Tibial artery (tissue), 4 donors: ENCODE data around the gene ZNF208.
A peak's percentile ranks its signal among the peaks of the same experiment; 100 is the strongest.
"Not testable (repeated sequence)": the region's sequence is repeated elsewhere in the genome, so short reads cannot be mapped to it uniquely, and the experiment has no call there.

Source experiments
- DNase-seq, 2 donors: peaks; one replicate each; pipeline ENCODE4 v3.0.0-alpha.2; 2019
- H3K27ac ChIP-seq, 2 donors: fragments of 200-600 bp; sonication (generic) in 1 of 2; 1 replicate in 1 of 2; 2 replicates in 1 of 2; pipeline ENCODE4 v1.5.1; 2018 to 2019; ENCODE audit warnings: mild to moderate bottlenecking in 1 of 2
- H3K27me3 ChIP-seq, 2 donors: fragments of 200-600 bp; sonication (generic) in 1 of 2; one replicate each; pipeline versions ENCODE4 v1.5.1 to v1.6.0; 2016 to 2019
- H3K36me3 ChIP-seq, 3 donors: fragments of 200-600 bp; sonication (generic) in 2 of 3; one replicate each; pipeline ENCODE4 v1.5.1; 2016 to 2019; ENCODE audit warnings: mild to moderate bottlenecking in 2 of 3
- H3K4me1 ChIP-seq, 4 donors: fragments of 200-600 bp; sonication (generic) in 2 of 4; 1 replicate in 3 of 4; 2 replicates in 1 of 4; pipeline ENCODE4 v1.5.1; 2016 to 2019
- H3K4me3 ChIP-seq, 2 donors: fragments of 200-600 bp; sonication (generic) in 1 of 2; 1 replicate in 1 of 2; 2 replicates in 1 of 2; pipeline ENCODE4 v1.5.1; 2018 to 2019; ENCODE audit warnings: mild to moderate bottlenecking in 2 of 2
- H3K9me3 ChIP-seq, 3 donors: fragments of 200-600 bp; sonication (generic) in 1 of 3; one replicate each; pipeline ENCODE4 v1.5.1; 2016 to 2019
- CTCF ChIP-seq, 2 experiments: fragments of 200-600 bp in 1 of 2; fragments of 450-650 bp in 1 of 2; IDR thresholded peaks; one replicate each; pipeline ENCODE4 v1.5.1; 2017 to 2019; ENCODE audit warnings: antibody characterized with exemption in 2 of 2, mild to moderate bottlenecking in 1 of 2, moderate library complexity in 1 of 2
- intact Hi-C: fragments of 100-400 bp; cut with DNase I; formaldehyde crosslinking; loops from one replicate; pipeline ENCODE4 v1.15.0; 2023; ENCODE audit warnings: low total_unique reads

Gene ZNF208

DNA sequence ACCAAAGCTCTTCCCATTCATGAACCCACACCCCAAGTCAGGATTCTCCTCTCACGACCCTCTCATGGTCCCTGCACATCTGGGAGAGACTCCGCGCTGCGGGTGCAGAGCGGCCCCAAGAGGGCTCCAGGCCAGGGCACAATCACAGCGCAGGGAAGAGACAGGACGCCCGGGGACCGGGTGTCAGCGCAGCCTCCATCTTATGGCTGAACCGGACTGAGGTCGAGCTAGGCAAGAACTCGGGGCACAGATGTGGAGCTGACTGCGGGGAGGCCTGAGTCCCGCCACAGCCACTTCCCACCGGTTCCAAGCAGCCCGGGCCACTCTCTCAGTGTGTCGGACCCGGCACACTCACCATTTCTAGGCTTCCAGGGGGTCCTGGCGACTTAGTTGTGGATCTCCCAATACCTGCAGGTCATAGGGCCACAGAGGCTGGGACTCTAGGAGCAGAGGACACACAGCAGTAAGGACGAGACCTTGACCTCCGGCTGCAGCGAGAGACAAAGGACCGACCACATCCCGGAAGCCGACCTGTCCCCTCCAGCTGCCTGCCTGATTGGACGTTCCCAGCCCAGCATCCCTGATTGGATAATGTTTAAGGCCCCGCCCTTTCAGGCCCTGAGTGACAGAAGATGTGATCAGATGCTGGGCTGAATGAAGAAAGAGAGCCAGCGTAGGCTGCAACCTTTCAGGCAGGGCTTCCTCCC lies at the start of gene ZNF208:
Gene ZNF208 (minus strand): TSS at position 507 of the 707 bp plus-strand sequence. CDS start 149 bp downstream, at position 358.
- H3K27me3 ChIP-seq, H3K4me1 ChIP-seq, H3K36me3 ChIP-seq, intact Hi-C loops, H3K9me3 ChIP-seq: not testable (repeated sequence)
- Histone ChIP-seq H3K4me3 (peak within 1 kb of the TSS; percentile 47 to 51), H3K27ac (peak within 1 kb of the TSS in 1 of 2 donors; percentile 39)
- peak; percentile 33 to 69 for DNase-seq

- TF ChIP-seq CTCF (IDR thresholded peaks at IDR 0.05), result no peak
- H3K27me3 ChIP-seq, result no peaks in the 10 kb centered on the region
- H3K36me3 ChIP-seq, result no peaks in the 10 kb centered on the region
- H3K9me3 ChIP-seq, result no peaks in the 10 kb centered on the region
- DNase-seq, result no peak
- H3K27ac ChIP-seq, result peak overlapping the region in 1 of 2 donors; percentile 43
- H3K4me3 ChIP-seq, result peak overlapping the region; percentile 60 to 62
- intact Hi-C loops, result no loop called here
- H3K4me1 ChIP-seq, result no peaks in the 10 kb centered on the region
Measured at GRCh38 chr19:22052644-22053013, 41.9 kb upstream of the ZNF208 start.

- H3K27me3 ChIP-seq, H3K27ac ChIP-seq, H3K9me3 ChIP-seq, H3K4me3 ChIP-seq, H3K36me3 ChIP-seq, H3K4me1 ChIP-seq, intact Hi-C loops, DNase-seq: not testable (repeated sequence)
Measured at GRCh38 chr19:22041151-22041550, 30.4 kb upstream of the ZNF208 start.

GRCh38 chr19:22030680-22031079 lies 19.9 kb upstream of the ZNF208 start:
- TF ChIP-seq CTCF (IDR thresholded peaks at IDR 0.05), result no peak
- H3K4me3 ChIP-seq, result no peak overlapping the region
- no peak for DNase-seq
- no peaks in the 10 kb centered on the region for H3K27me3 ChIP-seq
- no peaks in the 10 kb centered on the region for H3K4me1 ChIP-seq
- no peaks in the 10 kb centered on the region for H3K9me3 ChIP-seq
- H3K27ac ChIP-seq, result no peak overlapping the region
- intact Hi-C loops, result no loop called here
- H3K36me3 ChIP-seq, result no peaks in the 10 kb centered on the region

- H3K4me1 ChIP-seq, result no peaks in the 10 kb centered on the region
- no peak overlapping the region for H3K27ac ChIP-seq
- H3K36me3 ChIP-seq, result no peaks in the 10 kb centered on the region
- TF ChIP-seq CTCF (IDR thresholded peaks at IDR 0.05), result no peak
- H3K9me3 ChIP-seq, result no peaks in the 10 kb centered on the region
- intact Hi-C loops, result no loop called here
- H3K27me3 ChIP-seq, result no peaks in the 10 kb centered on the region
- no peak for DNase-seq
- H3K4me3 ChIP-seq, result no peak overlapping the region
Measured at GRCh38 chr19:22026687-22027086, 15.9 kb upstream of the ZNF208 start.

GRCh38 chr19:22025539-22025938 lies 14.8 kb upstream of the ZNF208 start:
- H3K4me3 ChIP-seq, H3K4me1 ChIP-seq, H3K36me3 ChIP-seq, DNase-seq, intact Hi-C loops, H3K27ac ChIP-seq, H3K9me3 ChIP-seq, H3K27me3 ChIP-seq: not testable (repeated sequence)

DNA sequence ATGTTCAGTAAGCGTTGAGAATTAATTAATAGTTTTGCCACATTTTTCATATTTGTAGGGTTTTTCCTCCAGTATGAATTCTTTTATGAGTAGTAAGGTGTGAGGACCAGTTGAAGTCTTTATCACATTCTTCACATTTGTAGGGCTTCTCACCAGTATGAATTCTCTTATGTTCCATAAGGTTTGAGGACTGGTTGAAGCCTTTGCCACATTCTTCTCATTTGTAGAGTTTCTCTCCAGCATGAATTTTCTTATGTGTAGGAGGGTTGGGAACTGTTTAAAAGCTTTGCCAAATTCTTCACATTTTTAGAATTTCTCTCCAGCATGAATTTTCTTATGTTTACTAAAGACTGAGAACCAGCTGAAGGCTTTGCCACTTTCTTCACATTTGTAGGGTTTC lies 40.3 kb downstream of the ZNF208 start:
- intact Hi-C loops, result no loop called here
- no peak for TF ChIP-seq CTCF (IDR thresholded peaks at IDR 0.05)
- peaks cover 13 to 16% (median 15%) of the 10 kb centered on the region in 3 donors for H3K36me3 ChIP-seq
- no peaks in the 10 kb centered on the region for H3K4me1 ChIP-seq
- H3K4me3 ChIP-seq, result no peak overlapping the region
- H3K9me3 ChIP-seq, result peaks cover 0 to 94% (median 89%) of the 10 kb centered on the region in 3 donors
- H3K27ac ChIP-seq, result no peak overlapping the region
- no peak for DNase-seq
- H3K27me3 ChIP-seq, result no peaks in the 10 kb centered on the region
